Transverse colon (tissue), 4 donors: ENCODE measurements around the gene FBXO3.

ENCODE experiments used
- CTCF ChIP-seq, 5 experiments: fragments of 200-600 bp in 3 of 5; fragments of 450-650 bp in 2 of 5; sonication (generic) in 3 of 5; IDR thresholded peaks; 1 replicate in 2 of 5; 2 replicates in 3 of 5; pipeline ENCODE4 v1.5.1; 2016 to 2017; ENCODE audit warnings: antibody characterized with exemption in 5 of 5, inconsistent platforms in 3 of 5, mild to moderate bottlenecking in 2 of 5, moderate library complexity in 1 of 5
- POLR2AphosphoS5 ChIP-seq, 3 donors: sonication (generic); formaldehyde crosslinking; IDR thresholded peaks; one replicate each; pipeline ENCODE4 v1.6.1; 2016; ENCODE audit warnings: antibody characterized with exemption in 3 of 3

GRCh38 chr11:33731723-33732531 is 42.4 kb downstream of the FBXO3 start:
- TF ChIP-seq CTCF (IDR thresholded peaks at IDR 0.05) (no peak), POLR2AphosphoS5 (IDR thresholded peaks at IDR 0.05) (no peak)
